B cell (primary cell): ENCODE results near the gene SPECC1L.

Experiments used
- CTCF ChIP-seq: fragments of 200-600 bp; IDR thresholded peaks from one replicate; pipeline ENCODE4 v1.8.0; 2022; ENCODE audit warnings: antibody characterized with exemption, mild to moderate bottlenecking
- EZH2 ChIP-seq: IDR thresholded peaks from 2 replicates; pipeline ENCODE4 v1.6.1; 2012; ENCODE audit warnings: borderline replicate concordance, low read depth, mild to moderate bottlenecking, moderate library complexity, low read length; ENCODE audit not compliant: insufficient read depth, poor library complexity, severe bottlenecking

GRCh38 chr22:24284747-24285203, 14.1 kb downstream of the SPECC1L start:
- TF ChIP-seq CTCF (no peak), EZH2 (no peak)
